Adrenal gland (tissue), 5 donors: ENCODE data around the gene SAMHD1.

ENCODE experiments used
- CTCF ChIP-seq, 6 experiments: fragments of 450-650 bp in 4 of 6; fragments of 200-600 bp in 2 of 6; sonication (generic) in 1 of 6; IDR thresholded peaks; 1 replicate in 5 of 6; 2 replicates in 1 of 6; pipeline versions ENCODE4 v1.5.1 to v1.8.0; 2016 to 2021; ENCODE audit warnings: antibody characterized with exemption in 6 of 6, mild to moderate bottlenecking in 2 of 6, moderate library complexity in 1 of 6
- POLR2A ChIP-seq, 2 donors: fragments of 450-650 bp; IDR thresholded peaks; one replicate each; pipeline ENCODE4 v1.6.1; 2017; ENCODE audit warnings: antibody characterized with exemption in 2 of 2, mild to moderate bottlenecking in 2 of 2, moderate library complexity in 1 of 2
- donor health status: DM: no; HTN: no; CAD: no.

DNA sequence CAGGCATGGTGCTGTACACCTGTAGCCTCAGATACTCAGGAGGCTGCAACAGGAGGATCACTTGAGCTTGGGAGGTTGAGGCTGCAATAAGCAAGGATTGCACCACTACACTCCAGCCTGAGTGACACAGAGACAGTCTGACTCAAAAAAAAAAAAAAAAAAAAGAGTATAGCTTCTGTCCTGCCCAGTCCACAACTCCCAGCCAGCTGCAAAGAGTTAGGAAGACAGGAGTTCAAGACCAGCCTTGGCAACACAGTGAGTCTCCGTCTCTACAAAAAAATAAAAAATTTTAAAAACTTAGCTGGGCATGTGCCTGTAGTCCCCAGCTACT lies 103.8 kb downstream of the SAMHD1 start:
- TF ChIP-seq CTCF (IDR thresholded peaks at IDR 0.05) (no peak), POLR2A (IDR thresholded peaks at IDR 0.05) (no peak)
